Stomach (tissue), 4 donors: ENCODE data around the gene GNB4.

Experiments used
- CTCF ChIP-seq, 7 experiments: fragments of 450-650 bp in 4 of 7; fragments of 200-600 bp in 3 of 7; sonication (generic) in 3 of 7; IDR thresholded peaks; one replicate each; pipeline ENCODE4 v1.5.1; 2016 to 2019; ENCODE audit warnings: antibody characterized with exemption in 7 of 7, control low read depth in 2 of 7, mild to moderate bottlenecking in 1 of 7
- EP300 ChIP-seq: sonication (generic); formaldehyde crosslinking; IDR thresholded peaks from one replicate; pipeline ENCODE4 v1.6.1; 2017; ENCODE audit warnings: antibody characterized with exemption
- POLR2A ChIP-seq, 4 donors: fragments of 450-650 bp; IDR thresholded peaks; one replicate each; pipeline ENCODE4 v1.6.1; 2016; ENCODE audit warnings: antibody characterized with exemption in 4 of 4, control low read depth in 2 of 4, mild to moderate bottlenecking in 1 of 4, moderate library complexity in 1 of 4
- POLR2AphosphoS5 ChIP-seq, 3 donors: sonication (generic); formaldehyde crosslinking; IDR thresholded peaks; one replicate each; pipeline ENCODE4 v1.6.1; 2016; ENCODE audit warnings: antibody characterized with exemption in 3 of 3

- TF ChIP-seq CTCF (IDR thresholded peaks at IDR 0.05) (no peak), POLR2A (IDR thresholded peaks at IDR 0.05) (no peak), POLR2AphosphoS5 (IDR thresholded peaks at IDR 0.05) (no peak), EP300 (no peak)
These were observed 75.9 kb downstream of the GNB4 start for GRCh38 chr3:179375091-179375999.
